ENCODE measurements around the gene SLC26A1. TPM values are rescaled to one million over a fixed set of nuclear protein-coding genes. Genes with fewer than 3 reads are reported as not detected.

SLC26A1 gene
- total and polyA plus RNA-seq, 3 experiments from 2014 or later, result 1.1 TPM; not detected in 2

DNA sequence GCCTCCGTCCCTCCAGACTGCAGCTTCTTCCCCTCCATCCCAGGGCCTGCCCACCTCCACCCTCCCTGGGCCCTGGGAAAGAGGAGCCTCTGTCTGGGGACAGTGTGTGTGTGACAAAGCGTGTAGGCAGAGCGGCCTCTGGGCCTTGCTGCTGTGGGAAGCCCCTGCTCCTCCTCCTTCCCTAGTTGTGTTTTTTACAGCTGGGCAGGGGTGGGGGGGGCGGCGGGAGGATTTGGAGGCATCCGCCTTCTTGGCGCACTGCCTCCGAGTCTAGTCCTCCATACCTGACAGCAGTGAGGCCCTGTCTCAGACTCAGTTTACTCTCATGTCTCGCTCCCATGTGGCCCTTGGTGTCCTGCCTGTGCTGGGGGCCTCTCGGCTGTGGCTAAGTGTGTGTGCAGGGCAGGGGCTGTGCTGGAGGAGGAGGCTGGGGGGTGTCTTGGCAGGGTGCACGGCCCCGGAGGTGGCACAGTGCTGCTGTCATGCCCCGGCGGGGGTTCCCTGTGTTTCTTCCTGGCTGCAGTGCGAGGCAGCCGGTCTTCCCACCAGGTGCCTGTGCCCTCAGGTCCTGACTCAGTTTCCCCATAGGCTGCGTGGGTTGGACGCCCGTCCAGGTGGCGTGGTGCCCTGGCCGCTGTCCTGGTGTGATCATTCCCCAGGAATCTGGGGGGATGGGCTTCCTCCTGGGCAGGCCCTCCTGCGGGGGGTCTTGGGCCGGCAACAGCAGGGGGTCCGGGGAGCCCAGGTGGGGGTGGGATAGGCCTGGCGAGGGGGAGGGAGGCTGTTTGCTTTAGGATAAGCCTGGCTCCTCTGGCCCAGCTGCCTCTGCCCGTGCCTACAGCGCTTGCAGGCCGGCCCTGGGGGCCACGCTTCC lies 25.2 kb upstream of the SLC26A1 start:
- no peaks in the 10 kb centered on the region for H3K4me1 ChIP-seq (ENCODE audit: insufficient read depth, low read length)
- no peaks in the 10 kb centered on the region for H3K36me3 ChIP-seq (ENCODE audit: insufficient read depth, low read length)
- Mint-ChIP-seq H3K4me1 (peaks cover 0 to 4% (median 0%) of the 10 kb centered on the region in 3 donors), H3K36me3 (peaks cover 0 to 3% (median 0%) of the 10 kb centered on the region in 3 donors), H3K27me3 (no peaks in the 10 kb centered on the region), H3K9me3 (no peaks in the 10 kb centered on the region), H3K27ac (no peak overlapping the region), H3K4me3 (no peak overlapping the region)
- POLR2A ChIA-PET, result no interaction called here
- H3K27ac ChIP-seq (ENCODE audit: low read depth, low read length), result no peak overlapping the region
- CTCF ChIA-PET, result no interaction called here
- H3K9me3 ChIP-seq (ENCODE audit: low read length), result no peaks in the 10 kb centered on the region
- no peaks in the 10 kb centered on the region for H3K27me3 ChIP-seq (ENCODE audit: insufficient read depth, low read length, poor library complexity, severe bottlenecking)
- DNase-seq, result no peak
- no peak overlapping the region for H3K4me3 ChIP-seq (ENCODE audit: low read length)

DNA sequence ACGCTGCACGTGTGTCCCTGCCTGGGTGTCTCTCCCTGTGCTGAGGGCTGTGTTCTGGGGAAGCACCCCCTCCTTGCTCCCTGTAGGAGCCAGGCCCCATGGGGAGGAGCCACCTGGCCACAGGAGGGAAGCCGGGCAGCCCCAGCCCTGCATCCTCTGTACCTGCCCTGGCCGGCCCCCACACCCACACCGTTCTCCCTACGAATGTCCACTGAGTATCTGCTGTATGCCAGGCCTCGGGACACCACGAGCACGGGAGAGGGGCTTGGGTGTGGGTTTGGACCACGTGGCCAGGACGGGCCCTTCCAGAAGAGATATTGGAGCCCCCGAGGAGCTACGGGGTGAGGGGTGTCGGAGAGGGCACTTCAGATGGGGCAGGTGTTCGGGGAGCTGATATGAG lies 24.5 kb upstream of the SLC26A1 start:
- no peak overlapping the region for H3K4me3 ChIP-seq (ENCODE audit: low read length)

DNA sequence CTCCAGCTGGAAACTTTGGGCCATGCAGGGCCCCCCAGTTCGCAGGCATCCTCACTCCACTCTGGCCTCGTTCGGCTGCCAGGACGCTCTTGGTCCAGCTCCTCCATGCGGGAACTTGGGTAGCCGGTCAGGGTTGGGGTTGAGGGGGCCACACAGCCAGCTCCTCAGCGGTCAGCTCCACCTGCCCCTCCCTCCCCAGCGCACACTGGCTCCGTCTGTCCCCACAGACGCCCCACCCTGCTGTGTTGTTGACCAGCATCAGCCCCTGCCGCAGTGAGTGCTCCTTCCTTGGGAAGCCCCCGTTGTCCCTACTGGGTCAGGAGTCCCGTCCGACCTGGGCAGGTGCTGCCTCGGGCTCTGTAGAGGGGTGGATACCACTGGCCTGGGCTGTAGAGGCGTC lies 24.0 kb upstream of the SLC26A1 start:
- Mint-ChIP-seq H3K9me3 (no peaks in the 10 kb centered on the region), H3K4me3 (no peak overlapping the region), H3K27me3 (no peaks in the 10 kb centered on the region), H3K4me1 (peaks cover 0 to 4% (median 0%) of the 10 kb centered on the region in 3 donors), H3K36me3 (peaks cover 0 to 3% (median 0%) of the 10 kb centered on the region in 3 donors), H3K27ac (no peak overlapping the region)
- no peak overlapping the region for H3K27ac ChIP-seq (ENCODE audit: low read depth, low read length)
- no peaks in the 10 kb centered on the region for H3K27me3 ChIP-seq (ENCODE audit: insufficient read depth, low read length, poor library complexity, severe bottlenecking)
- H3K36me3 ChIP-seq (ENCODE audit: insufficient read depth, low read length), result no peaks in the 10 kb centered on the region
- DNase-seq, result no peak
- ChIA-PET CTCF (no interaction called here), POLR2A (no interaction called here)
- peaks cover 4% of the 10 kb centered on the region for H3K4me1 ChIP-seq (ENCODE audit: insufficient read depth, low read length)
- H3K9me3 ChIP-seq (ENCODE audit: low read length), result no peaks in the 10 kb centered on the region
- H3K4me3 ChIP-seq (ENCODE audit: low read length), result no peak overlapping the region

More for the DNA sequence above, 24.5 kb upstream of the SLC26A1 start:
- Mint-ChIP-seq H3K27me3 (no peaks in the 10 kb centered on the region), H3K27ac (no peak overlapping the region), H3K9me3 (no peaks in the 10 kb centered on the region), H3K36me3 (peaks cover 0 to 3% (median 0%) of the 10 kb centered on the region in 3 donors), H3K4me3 (no peak overlapping the region), H3K4me1 (peaks cover 0 to 4% (median 0%) of the 10 kb centered on the region in 3 donors)
- DNase-seq, result no peak
- no peaks in the 10 kb centered on the region for H3K36me3 ChIP-seq (ENCODE audit: insufficient read depth, low read length)
- H3K4me1 ChIP-seq (ENCODE audit: insufficient read depth, low read length), result peaks cover 2% of the 10 kb centered on the region
- no peaks in the 10 kb centered on the region for H3K27me3 ChIP-seq (ENCODE audit: insufficient read depth, low read length, poor library complexity, severe bottlenecking)
- CTCF ChIA-PET, result no interaction called here
- POLR2A ChIA-PET, result no interaction called here
- no peak overlapping the region for H3K27ac ChIP-seq (ENCODE audit: low read depth, low read length)
- H3K9me3 ChIP-seq (ENCODE audit: low read length), result no peaks in the 10 kb centered on the region

DNA sequence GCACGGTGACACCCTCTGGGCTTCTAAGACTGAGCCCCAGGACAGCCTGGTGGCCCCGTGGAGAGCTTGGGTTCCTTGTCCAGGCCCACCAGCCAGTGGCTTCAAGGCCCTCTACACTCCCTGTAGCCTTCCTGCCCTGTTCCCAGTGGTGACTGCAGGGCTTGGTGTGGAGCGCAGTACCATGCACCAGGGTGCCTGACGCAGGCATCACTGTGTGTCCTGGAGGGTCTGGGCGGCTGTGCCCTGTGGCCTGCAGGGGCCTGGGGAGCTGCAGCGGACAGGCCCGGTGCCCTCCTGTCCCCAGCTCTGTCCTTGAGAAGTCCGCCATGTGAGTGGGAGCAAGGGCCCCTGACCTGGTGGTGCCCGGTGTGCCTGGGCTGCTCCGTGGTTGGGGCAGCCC lies 22.5 kb upstream of the SLC26A1 start:
- H3K4me3 ChIP-seq (ENCODE audit: low read length), result no peak overlapping the region
- Mint-ChIP-seq H3K4me1 (peaks cover under 1 to 4% (median 1%) of the 10 kb centered on the region in 3 donors), H3K4me3 (peak overlapping the region in 1 of 7 donors; percentile 48), H3K36me3 (peaks cover 0 to 4% (median 0%) of the 10 kb centered on the region in 3 donors), H3K9me3 (no peaks in the 10 kb centered on the region), H3K27ac (peak overlapping the region in 1 of 8 donors; percentile 36), H3K27me3 (no peaks in the 10 kb centered on the region)
- no peak overlapping the region for H3K27ac ChIP-seq (ENCODE audit: low read depth, low read length)
- peaks cover 4% of the 10 kb centered on the region for H3K4me1 ChIP-seq (ENCODE audit: insufficient read depth, low read length)
- POLR2A ChIA-PET, result no interaction called here
- CTCF ChIA-PET, result no interaction called here
- DNase-seq, result no peak
- H3K9me3 ChIP-seq (ENCODE audit: low read length), result no peaks in the 10 kb centered on the region
- H3K36me3 ChIP-seq (ENCODE audit: insufficient read depth, low read length), result no peaks in the 10 kb centered on the region
- H3K27me3 ChIP-seq (ENCODE audit: insufficient read depth, low read length, poor library complexity, severe bottlenecking), result no peaks in the 10 kb centered on the region

DNA sequence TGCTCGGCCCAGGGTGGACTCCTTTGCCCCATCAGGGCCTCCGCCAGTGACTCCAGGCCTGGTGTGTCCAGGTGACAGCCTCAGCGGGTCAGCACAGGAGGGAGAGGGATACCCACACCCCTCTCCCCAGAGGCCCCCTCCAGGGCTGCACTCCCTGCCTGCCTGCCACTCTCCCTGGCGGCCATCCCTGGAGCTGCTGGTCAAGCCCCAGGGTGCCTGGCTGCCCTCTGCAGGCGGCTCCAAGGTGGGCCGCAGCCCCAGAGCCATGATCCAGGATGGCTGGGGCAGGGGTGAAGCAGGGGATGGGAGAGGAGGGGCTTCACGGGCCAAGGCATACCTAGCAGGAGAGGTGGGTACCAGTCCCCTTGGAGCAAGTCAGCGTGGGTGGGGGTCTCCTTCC lies 22.0 kb upstream of the SLC26A1 start:
- no peak overlapping the region for H3K4me3 ChIP-seq (ENCODE audit: low read length)
- H3K4me1 Mint-ChIP-seq, result peaks cover 6 to 10% (median 6%) of the 10 kb centered on the region in 3 donors
- H3K27ac ChIP-seq (ENCODE audit: low read depth, low read length), result no peak overlapping the region
- H3K27me3 ChIP-seq (ENCODE audit: insufficient read depth, low read length, poor library complexity, severe bottlenecking), result no peaks in the 10 kb centered on the region
- H3K9me3 Mint-ChIP-seq, result no peaks in the 10 kb centered on the region
- POLR2A ChIA-PET, result no interaction called here
- H3K9me3 ChIP-seq (ENCODE audit: low read length), result no peaks in the 10 kb centered on the region
- H3K4me1 ChIP-seq (ENCODE audit: insufficient read depth, low read length), result peaks cover 4% of the 10 kb centered on the region
- H3K36me3 ChIP-seq (ENCODE audit: insufficient read depth, low read length), result no peaks in the 10 kb centered on the region
- no peak for DNase-seq
- CTCF ChIA-PET, result no interaction called here
- peaks cover 0 to 7% (median 0%) of the 10 kb centered on the region in 3 donors for H3K36me3 Mint-ChIP-seq
- no peak overlapping the region for H3K4me3 Mint-ChIP-seq
- peak overlapping the region in 1 of 8 donors; percentile 36 for H3K27ac Mint-ChIP-seq
- no peaks in the 10 kb centered on the region for H3K27me3 Mint-ChIP-seq

DNA sequence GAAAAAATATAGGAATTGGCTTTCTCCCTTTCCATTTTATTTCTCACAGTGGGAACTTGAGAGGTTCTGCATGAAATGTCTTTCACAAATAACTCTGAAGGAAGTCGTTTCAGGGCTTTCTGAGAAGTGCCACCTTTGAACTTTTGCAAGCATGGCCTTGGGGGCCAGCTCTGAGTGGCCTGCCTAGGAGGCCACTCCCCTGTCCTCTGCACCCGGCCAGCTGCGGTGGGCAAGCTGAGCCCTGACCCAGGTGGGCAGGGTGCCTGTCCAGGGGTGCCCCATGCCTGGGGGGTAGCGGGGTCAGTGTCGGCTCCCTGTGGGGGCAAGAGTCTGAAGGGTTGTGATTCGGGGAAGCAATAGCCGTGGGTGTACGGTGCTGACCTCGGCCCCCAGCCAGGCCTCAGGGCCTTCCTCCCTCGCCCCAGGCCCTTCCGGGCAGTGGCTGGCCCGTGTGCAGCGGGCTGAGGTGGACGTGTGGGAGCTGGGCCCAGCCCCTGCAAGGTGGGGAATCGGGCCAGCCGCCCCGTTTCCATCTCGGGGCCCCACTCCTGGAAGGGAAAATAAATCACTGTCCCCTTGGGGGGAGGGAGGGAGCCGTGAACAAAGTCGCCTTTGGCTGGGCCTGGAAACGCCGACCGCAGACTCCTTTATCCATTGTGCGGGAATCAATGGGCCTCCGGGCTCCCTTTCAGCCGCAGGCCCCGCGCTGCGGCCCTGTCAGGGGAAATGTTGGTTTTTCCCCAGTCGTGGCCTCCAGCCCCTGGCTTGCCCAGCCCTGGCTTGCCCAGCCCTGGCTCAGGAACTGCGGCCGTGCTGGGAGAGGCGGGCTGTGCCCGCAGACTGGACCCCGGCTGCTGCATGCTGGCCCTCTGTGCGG lies 21.3 kb upstream of the SLC26A1 start:
- Histone ChIP-seq H3K4me3 (ENCODE audit: low read length) (no peak overlapping the region), H3K27me3 (ENCODE audit: insufficient read depth, low read length, poor library complexity, severe bottlenecking) (no peaks in the 10 kb centered on the region), H3K27ac (ENCODE audit: low read depth, low read length) (no peak overlapping the region), H3K9me3 (ENCODE audit: low read length) (no peaks in the 10 kb centered on the region), H3K36me3 (ENCODE audit: insufficient read depth, low read length) (no peaks in the 10 kb centered on the region), H3K4me1 (ENCODE audit: insufficient read depth, low read length) (peaks cover 4% of the 10 kb centered on the region)
- POLR2A ChIA-PET, result no interaction called here
- no peak for DNase-seq
- H3K9me3 Mint-ChIP-seq, result no peaks in the 10 kb centered on the region
- H3K27me3 Mint-ChIP-seq, result no peaks in the 10 kb centered on the region
- peak overlapping the region in 3 of 7 donors; percentile 35 to 73 (median 53) for H3K4me3 Mint-ChIP-seq
- peak overlapping the region in 1 of 8 donors; percentile 48 for H3K27ac Mint-ChIP-seq
- H3K36me3 Mint-ChIP-seq, result peaks cover 0 to 7% (median 0%) of the 10 kb centered on the region in 3 donors
- CTCF ChIA-PET, result no interaction called here
- H3K4me1 Mint-ChIP-seq, result peaks cover 6 to 10% (median 6%) of the 10 kb centered on the region in 3 donors

DNA sequence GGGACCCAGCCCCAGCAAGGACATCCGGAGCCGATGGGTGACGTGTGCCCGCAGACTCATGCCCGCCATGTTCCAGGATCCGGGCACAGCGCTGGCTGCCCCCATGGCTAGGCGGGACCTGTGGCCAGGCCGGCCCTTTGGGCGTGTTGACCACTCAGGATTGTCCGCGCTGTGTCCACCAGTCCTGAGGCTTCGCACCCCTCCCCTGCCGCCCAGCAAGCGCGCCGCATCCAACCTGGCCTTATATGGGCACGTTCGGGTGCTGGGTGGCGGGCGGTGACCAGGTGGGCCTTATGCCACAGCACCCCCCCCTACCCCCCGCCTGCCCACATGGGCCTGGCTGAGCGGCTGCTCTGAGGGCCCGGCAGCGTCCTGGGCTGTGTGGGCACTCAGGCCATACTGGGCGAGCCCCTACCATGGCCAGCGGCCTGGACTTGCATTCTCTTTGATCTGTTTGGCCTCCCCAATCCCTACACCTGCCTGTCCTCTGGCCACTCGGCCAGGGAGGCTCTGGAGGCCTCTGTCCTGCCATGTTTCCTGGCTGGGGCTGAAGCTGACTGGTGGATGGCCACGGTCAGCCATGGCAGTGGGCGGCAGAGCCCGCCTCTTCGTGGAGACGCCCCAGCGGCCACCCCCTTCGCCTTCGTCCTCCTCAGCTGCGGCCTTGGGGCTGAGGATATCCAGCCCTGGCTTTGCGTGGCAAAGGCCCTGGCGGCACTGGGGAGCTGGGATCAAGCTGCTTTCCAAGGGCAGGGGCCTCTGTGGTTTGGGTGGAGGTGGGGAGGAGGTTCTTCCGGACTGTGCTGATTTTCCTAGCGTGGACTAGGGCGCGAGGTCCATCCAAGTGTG lies 20.2 kb upstream of the SLC26A1 start:
- POLR2A ChIA-PET, result no interaction called here
- peaks cover 0 to 7% (median 0%) of the 10 kb centered on the region in 3 donors for H3K36me3 Mint-ChIP-seq
- no peak overlapping the region for H3K27ac ChIP-seq (ENCODE audit: low read depth, low read length)

More for the DNA sequence above, 20.2 kb upstream of the SLC26A1 start:
- H3K27me3 ChIP-seq (ENCODE audit: insufficient read depth, low read length, poor library complexity, severe bottlenecking), result peaks cover 6% of the 10 kb centered on the region
- CTCF ChIA-PET, result no interaction called here
- peaks cover 7% of the 10 kb centered on the region in 2 donors for H3K27me3 Mint-ChIP-seq
- peak overlapping the region in 1 of 8 donors; percentile 48 for H3K27ac Mint-ChIP-seq
- H3K36me3 ChIP-seq (ENCODE audit: insufficient read depth, low read length), result no peaks in the 10 kb centered on the region
- no peak overlapping the region for H3K4me3 ChIP-seq (ENCODE audit: low read length)
- H3K9me3 ChIP-seq (ENCODE audit: low read length), result no peaks in the 10 kb centered on the region
- H3K4me1 Mint-ChIP-seq, result peaks cover 12 to 18% (median 13%) of the 10 kb centered on the region in 3 donors
- no peaks in the 10 kb centered on the region for H3K9me3 Mint-ChIP-seq
- H3K4me1 ChIP-seq (ENCODE audit: insufficient read depth, low read length), result peaks cover 12% of the 10 kb centered on the region
- DNase-seq, result no peak
- H3K4me3 Mint-ChIP-seq, result peak overlapping the region in 5 of 7 donors; percentile 41 to 73 (median 67)
